Epithelial cell of prostate (primary cell): ENCODE data around the gene ITGA2.
A peak's percentile ranks its signal among the peaks of the same experiment; 100 is the strongest.

Source experiments
- DNase-seq: peaks from one replicate; pipeline ENCODE4 v3.0.0-alpha.2; 2011; ENCODE audit warnings: low read depth, low spot score
- H3K27ac ChIP-seq: fragments of 450-650 bp; 2 replicates; pipeline ENCODE4 v1.5.1; 2017; ENCODE audit warnings: mild to moderate bottlenecking

The ITGA2 gene

GRCh38 chr5:52987711-52988331 lies 1.3 kb upstream of the ITGA2 start:
- peak; percentile 98 for DNase-seq

GRCh38 chr5:52988335-52989024 lies 672 bp upstream of the ITGA2 start:
- H3K27ac ChIP-seq = peak overlapping the region; percentile 95

More at GRCh38 chr5:52987711-52988331, 1.3 kb upstream of the ITGA2 start:
- H3K27ac ChIP-seq = peak overlapping the region; percentile 95

GRCh38 chr5:52989781-52990527 lies 802 bp downstream of the ITGA2 start:
- DNase-seq = no peak
- peak overlapping the region; percentile 95 for H3K27ac ChIP-seq

More at GRCh38 chr5:52988335-52989024, 672 bp upstream of the ITGA2 start:
- no peak for DNase-seq

- H3K27ac ChIP-seq = peak overlapping the region; percentile 95
- no peak for DNase-seq
Observed at GRCh38 chr5:52990528-52990925, 1.4 kb downstream of the ITGA2 start.

- DNase-seq = no peak
- H3K27ac ChIP-seq = peak overlapping the region; percentile 95
Observed at GRCh38 chr5:52993367-52993766, 4.2 kb downstream of the ITGA2 start.

- DNase-seq = no peak
- peak overlapping the region; percentile 95 for H3K27ac ChIP-seq
Observed at GRCh38 chr5:52994266-52994665, 5.1 kb downstream of the ITGA2 start.

GRCh38 chr5:52995095-52995494 lies 5.9 kb downstream of the ITGA2 start:
- H3K27ac ChIP-seq = peak overlapping the region; percentile 95
- no peak for DNase-seq

GRCh38 chr5:52995914-52996313 lies 6.8 kb downstream of the ITGA2 start:
- peak overlapping the region; percentile 95 for H3K27ac ChIP-seq
- DNase-seq = no peak

GRCh38 chr5:52996979-52997378 lies 7.8 kb downstream of the ITGA2 start:
- no peak for DNase-seq
- peak overlapping the region; percentile 95 for H3K27ac ChIP-seq

- no peak for DNase-seq
- peak overlapping the region; percentile 95 for H3K27ac ChIP-seq
Observed at GRCh38 chr5:52997424-52997823, 8.3 kb downstream of the ITGA2 start.

- no peak for DNase-seq
- peak overlapping the region; percentile 95 for H3K27ac ChIP-seq
Observed at GRCh38 chr5:52998552-52999313, 9.6 kb downstream of the ITGA2 start.

GRCh38 chr5:52999344-52999949 lies 10.3 kb downstream of the ITGA2 start:
- H3K27ac ChIP-seq = peak overlapping the region; percentile 95
- DNase-seq = no peak

- no peak for DNase-seq
- H3K27ac ChIP-seq = peak overlapping the region; percentile 95
Observed at GRCh38 chr5:53001541-53001940, 12.4 kb downstream of the ITGA2 start.

- DNase-seq = no peak
- H3K27ac ChIP-seq = peak overlapping the region; percentile 95
Observed at GRCh38 chr5:53002491-53002890, 13.3 kb downstream of the ITGA2 start.

GRCh38 chr5:53003144-53003543 lies 14.0 kb downstream of the ITGA2 start:
- no peak for DNase-seq
- H3K27ac ChIP-seq = peak overlapping the region; percentile 95

GRCh38 chr5:53006911-53007890 lies 18.0 kb downstream of the ITGA2 start:
- DNase-seq = no peak
- H3K27ac ChIP-seq = peak overlapping the region; percentile 95

GRCh38 chr5:53008751-53009150 lies 19.6 kb downstream of the ITGA2 start:
- H3K27ac ChIP-seq = peak overlapping the region; percentile 95
- DNase-seq = peak; percentile 66

GRCh38 chr5:53009816-53010215 lies 20.7 kb downstream of the ITGA2 start:
- peak overlapping the region; percentile 95 for H3K27ac ChIP-seq
- no peak for DNase-seq

GRCh38 chr5:53010814-53011213 lies 21.7 kb downstream of the ITGA2 start:
- DNase-seq = no peak
- H3K27ac ChIP-seq = peak overlapping the region; percentile 95
